ENCODE data around the gene OOSP4B. TPM values are rescaled to one million over a fixed set of nuclear protein-coding genes. Genes with fewer than 3 reads are reported as not detected.

The OOSP4B gene
- total RNA-seq, 1 donor from 2014 or later: not detected

DNA sequence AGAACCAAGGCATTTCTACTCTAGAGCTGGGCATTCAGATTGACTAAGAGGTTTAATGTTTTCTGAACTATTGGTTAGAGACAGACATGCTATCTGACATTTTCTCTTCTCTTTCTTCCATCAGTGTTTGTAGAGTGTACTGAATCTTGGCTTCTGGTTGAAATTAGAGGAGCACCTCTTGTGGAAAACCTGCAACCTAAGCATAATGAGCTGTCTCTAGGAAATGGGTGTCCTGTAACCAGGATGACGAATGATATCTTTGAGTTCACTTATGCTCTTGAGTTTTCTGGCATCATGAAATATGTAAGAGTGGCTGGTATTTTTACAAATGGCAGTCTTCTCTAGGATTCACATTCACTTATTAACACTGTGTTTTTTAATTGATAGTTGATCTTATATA is 33.8 kb upstream of the OOSP4B start:
- Mint-ChIP-seq H3K36me3 (ENCODE audit: unreplicated experiment) (no peaks in the 10 kb centered on the region), H3K27ac (ENCODE audit: unreplicated experiment) (no peak overlapping the region), H3K9me3 (ENCODE audit: unreplicated experiment) (no peaks in the 10 kb centered on the region), H3K27me3 (ENCODE audit: unreplicated experiment) (no peaks in the 10 kb centered on the region), H3K4me1 (ENCODE audit: low read depth, unreplicated experiment) (no peaks in the 10 kb centered on the region), H3K4me3 (ENCODE audit: unreplicated experiment) (no peak overlapping the region)
- no peak for DNase-seq
- TF ChIP-seq, protein P1, sequence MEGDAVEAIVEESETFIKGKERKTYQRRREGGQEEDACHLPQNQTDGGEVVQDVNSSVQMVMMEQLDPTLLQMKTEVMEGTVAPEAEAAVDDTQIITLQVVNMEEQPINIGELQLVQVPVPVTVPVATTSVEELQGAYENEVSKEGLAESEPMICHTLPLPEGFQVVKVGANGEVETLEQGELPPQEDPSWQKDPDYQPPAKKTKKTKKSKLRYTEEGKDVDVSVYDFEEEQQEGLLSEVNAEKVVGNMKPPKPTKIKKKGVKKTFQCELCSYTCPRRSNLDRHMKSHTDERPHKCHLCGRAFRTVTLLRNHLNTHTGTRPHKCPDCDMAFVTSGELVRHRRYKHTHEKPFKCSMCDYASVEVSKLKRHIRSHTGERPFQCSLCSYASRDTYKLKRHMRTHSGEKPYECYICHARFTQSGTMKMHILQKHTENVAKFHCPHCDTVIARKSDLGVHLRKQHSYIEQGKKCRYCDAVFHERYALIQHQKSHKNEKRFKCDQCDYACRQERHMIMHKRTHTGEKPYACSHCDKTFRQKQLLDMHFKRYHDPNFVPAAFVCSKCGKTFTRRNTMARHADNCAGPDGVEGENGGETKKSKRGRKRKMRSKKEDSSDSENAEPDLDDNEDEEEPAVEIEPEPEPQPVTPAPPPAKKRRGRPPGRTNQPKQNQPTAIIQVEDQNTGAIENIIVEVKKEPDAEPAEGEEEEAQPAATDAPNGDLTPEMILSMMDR (IDR thresholded peaks at IDR 0.05; ENCODE audit: partially characterized antibody, unreplicated experiment): no peak

DNA sequence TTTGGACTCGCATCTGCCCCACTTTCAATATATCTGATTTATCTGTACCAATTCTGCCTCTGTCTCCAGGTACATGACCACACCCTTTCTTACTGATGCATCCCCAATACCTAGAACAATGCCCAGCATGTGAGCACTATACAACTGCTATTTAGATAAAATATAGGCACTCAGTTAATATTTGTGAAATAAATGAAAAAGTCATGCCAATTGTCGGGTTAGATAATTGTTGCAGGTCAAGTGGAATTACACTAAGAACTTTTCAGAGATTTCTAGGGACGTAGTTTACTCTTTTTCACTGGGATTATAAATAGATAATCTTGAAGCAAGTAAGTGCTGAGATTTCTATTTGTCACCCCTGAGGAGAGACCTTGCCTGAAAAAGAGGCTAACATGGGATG is 32.6 kb upstream of the OOSP4B start:
- TF ChIP-seq, protein P1 (IDR thresholded peaks at IDR 0.05; ENCODE audit: partially characterized antibody, unreplicated experiment): no peak
- H3K9me3 Mint-ChIP-seq (ENCODE audit: unreplicated experiment): no peaks in the 10 kb centered on the region
- no peaks in the 10 kb centered on the region for H3K4me1 Mint-ChIP-seq (ENCODE audit: low read depth, unreplicated experiment)
- no peak for DNase-seq
- no peaks in the 10 kb centered on the region for H3K36me3 Mint-ChIP-seq (ENCODE audit: unreplicated experiment)
- H3K4me3 Mint-ChIP-seq (ENCODE audit: unreplicated experiment): no peak overlapping the region
- no peak overlapping the region for H3K27ac Mint-ChIP-seq (ENCODE audit: unreplicated experiment)
- peaks cover 2% of the 10 kb centered on the region for H3K27me3 Mint-ChIP-seq (ENCODE audit: unreplicated experiment)

DNA sequence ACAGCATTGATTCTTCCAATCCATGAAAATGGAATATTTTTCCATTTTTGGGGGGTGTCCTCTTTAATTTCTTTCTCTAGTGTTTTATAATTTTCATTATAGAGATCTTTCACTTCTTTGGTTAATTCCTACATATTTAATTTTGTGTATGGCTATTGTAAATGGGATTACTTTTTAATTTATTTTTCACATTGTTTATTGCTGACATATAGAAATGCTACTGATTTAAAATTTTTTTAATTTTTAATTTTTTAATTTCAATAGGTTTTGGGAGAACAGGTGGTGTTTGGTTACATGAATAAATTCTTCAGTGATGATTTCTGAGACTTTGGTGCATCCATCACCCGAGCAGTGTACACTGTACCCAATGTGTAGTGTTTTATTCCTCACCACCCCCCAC is 26.6 kb upstream of the OOSP4B start:
- DNase-seq: no peak
- Mint-ChIP-seq H3K4me1 (ENCODE audit: low read depth, unreplicated experiment) (no peaks in the 10 kb centered on the region), H3K36me3 (ENCODE audit: unreplicated experiment) (no peaks in the 10 kb centered on the region)

DNA sequence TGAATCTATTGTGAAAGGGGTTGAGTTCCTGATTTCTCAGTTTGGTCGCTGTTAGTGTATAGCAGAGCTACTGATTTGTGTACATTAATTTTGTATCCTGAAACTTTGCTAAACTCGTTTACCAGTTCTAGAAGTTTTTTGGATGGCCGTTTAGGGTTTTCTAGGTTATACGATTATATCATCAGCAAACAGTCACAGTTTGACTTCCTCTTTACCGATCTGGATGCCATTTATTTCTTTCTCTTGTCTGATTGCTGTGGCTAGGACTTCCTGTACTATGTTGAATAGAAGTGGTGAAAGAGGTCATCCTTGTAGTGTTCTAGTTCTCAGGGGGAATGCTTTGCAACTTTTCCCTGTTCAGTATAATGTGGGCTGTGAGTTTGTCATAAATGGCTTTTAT is 24.6 kb upstream of the OOSP4B start:
- H3K36me3 Mint-ChIP-seq (ENCODE audit: unreplicated experiment): no peaks in the 10 kb centered on the region
- TF ChIP-seq, protein P1 (IDR thresholded peaks at IDR 0.05; ENCODE audit: partially characterized antibody, unreplicated experiment): no peak
- H3K9me3 Mint-ChIP-seq (ENCODE audit: unreplicated experiment): no peaks in the 10 kb centered on the region
- DNase-seq: no peak
- no peak overlapping the region for H3K27ac Mint-ChIP-seq (ENCODE audit: unreplicated experiment)
- H3K27me3 Mint-ChIP-seq (ENCODE audit: unreplicated experiment): peaks cover 2% of the 10 kb centered on the region
- no peaks in the 10 kb centered on the region for H3K4me1 Mint-ChIP-seq (ENCODE audit: low read depth, unreplicated experiment)
- H3K4me3 Mint-ChIP-seq (ENCODE audit: unreplicated experiment): no peak overlapping the region

More for the DNA sequence above, 26.6 kb upstream of the OOSP4B start:
- H3K9me3 Mint-ChIP-seq (ENCODE audit: unreplicated experiment): no peaks in the 10 kb centered on the region
- H3K27ac Mint-ChIP-seq (ENCODE audit: unreplicated experiment): no peak overlapping the region
- H3K27me3 Mint-ChIP-seq (ENCODE audit: unreplicated experiment): peaks cover 2% of the 10 kb centered on the region
- no peak overlapping the region for H3K4me3 Mint-ChIP-seq (ENCODE audit: unreplicated experiment)
- TF ChIP-seq, protein P1 (IDR thresholded peaks at IDR 0.05; ENCODE audit: partially characterized antibody, unreplicated experiment): no peak

DNA sequence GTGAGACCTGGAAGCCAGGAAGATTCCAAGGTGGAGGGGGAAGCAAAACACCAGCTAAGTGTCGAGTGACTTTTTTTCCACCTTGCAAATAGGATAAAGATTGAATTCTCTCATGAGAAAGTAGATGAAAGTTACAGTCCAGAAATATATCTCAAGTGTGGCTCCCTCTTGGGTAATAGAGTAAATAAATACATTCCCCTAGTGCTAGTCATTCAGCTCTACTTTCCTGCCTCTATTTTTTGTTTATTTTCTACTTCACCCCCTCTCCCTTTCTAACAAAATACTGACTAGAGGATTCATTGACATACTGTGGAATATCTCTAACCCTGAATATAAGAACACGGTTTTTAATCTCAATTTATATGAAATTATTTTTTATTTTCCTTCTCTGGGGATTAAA is 19.2 kb upstream of the OOSP4B start:
- no peak for DNase-seq
- H3K27me3 Mint-ChIP-seq (ENCODE audit: unreplicated experiment): no peaks in the 10 kb centered on the region
- TF ChIP-seq, protein P1 (IDR thresholded peaks at IDR 0.05; ENCODE audit: partially characterized antibody, unreplicated experiment): no peak

More for the DNA sequence above, 19.2 kb upstream of the OOSP4B start:
- no peaks in the 10 kb centered on the region for H3K36me3 Mint-ChIP-seq (ENCODE audit: unreplicated experiment)
- H3K9me3 Mint-ChIP-seq (ENCODE audit: unreplicated experiment): no peaks in the 10 kb centered on the region
- H3K4me1 Mint-ChIP-seq (ENCODE audit: low read depth, unreplicated experiment): no peaks in the 10 kb centered on the region
- no peak overlapping the region for H3K27ac Mint-ChIP-seq (ENCODE audit: unreplicated experiment)
- no peak overlapping the region for H3K4me3 Mint-ChIP-seq (ENCODE audit: unreplicated experiment)

All from glutamatergic neuron (in vitro differentiated cells).